PC-9 (cell line): ENCODE data around the gene PTPRF.

ENCODE experiments used
- CTCF ChIP-seq: fragments of 200-600 bp; sonication (generic); conservative IDR thresholded peaks from 2 replicates; pipeline ENCODE4 v1.6.1; 2017; ENCODE audit warnings: mixed run types, antibody characterized with exemption, mild to moderate bottlenecking, moderate library complexity
- EZH2 ChIP-seq: fragments of 200-600 bp; sonication (generic); IDR thresholded peaks from 2 replicates; pipeline ENCODE4 v1.8.0; 2017; ENCODE audit warnings: antibody characterized with exemption, low read depth

GRCh38 chr1:43518935-43519686 is 11.6 kb upstream of the PTPRF start:
- no peak for TF ChIP-seq CTCF
- TF ChIP-seq EZH2: no peak
